A673 (cell line): ENCODE results near the gene CTNNBL1.

Experiments used
- CTCF ChIP-seq: fragments of 300-800, 200-600 bp; sonication (generic); conservative IDR thresholded peaks from 2 replicates; pipeline ENCODE4 v1.5.1; 2017; ENCODE audit warnings: low read depth, mild to moderate bottlenecking, antibody characterized with exemption, low read length, moderate library complexity, mixed read lengths
- EZH2 ChIP-seq: fragments of 200-600 bp; sonication (generic); IDR thresholded peaks from 2 replicates; pipeline ENCODE4 v1.6.1; 2017; ENCODE audit warnings: borderline replicate concordance, low read depth, mild to moderate bottlenecking, mixed read lengths, antibody characterized with exemption, low read length; ENCODE audit not compliant: poor library complexity, severe bottlenecking

GRCh38 chr20:37800618-37801017, 106.8 kb downstream of the CTNNBL1 start:
- TF ChIP-seq EZH2 = no peak
- no peak for TF ChIP-seq CTCF
